H1 (cell line): ENCODE measurements around the gene CDH7. TPM values are rescaled to one million over a fixed set of nuclear protein-coding genes. Genes with fewer than 3 reads are reported as not detected.

ENCODE experiments used
- CTCF ChIA-PET: fragments of 300-600 bp; sonication (Branson Sonifier 250); formaldehyde crosslinking; loops from one replicate; lab custom pipeline; 2021; ENCODE audit not compliant: partially characterized antibody; lab: Charles Lee
- POLR2A ChIA-PET: fragments of 300-600 bp; sonication (Branson Sonifier 250); formaldehyde crosslinking; loops from one replicate; lab custom pipeline; 2021; ENCODE audit warnings: inconsistent platforms; ENCODE audit not compliant: partially characterized antibody; lab: Charles Lee
- DNase-seq, 2 experiments: peaks; one replicate each; pipeline versions ENCODE4 v3.0.0 to v3.0.0-alpha.2; 2010 to 2022; ENCODE audit warnings: low spot score in 2 of 2, low read depth in 1 of 2, mixed read lengths in 1 of 2
- FAIRE-seq: peaks from 2 replicates; lab custom pipeline; 2011; peaks lifted over from hg19 to GRCh38; lab: Jason Lieb, UNC
- H2AFZ ChIP-seq: 2 replicates; pipeline ENCODE4 v1.8.1; 2012; ENCODE audit warnings: low read length, inconsistent platforms
- H2AK5ac ChIP-seq: 2 replicates; pipeline ENCODE4 v1.6.1; 2013; ENCODE audit warnings: low read depth, low read length
- H2BK120ac ChIP-seq: replicated peaks from 2 replicates; pipeline ENCODE3; 2013; ENCODE audit warnings: low read depth, low read length, inconsistent platforms
- H2BK12ac ChIP-seq: 2 replicates; pipeline ENCODE4 v1.6.1; 2013; ENCODE audit warnings: low read depth, low read length
- H2BK15ac ChIP-seq: 2 replicates; pipeline ENCODE4 v1.6.1; 2013; ENCODE audit warnings: low read length
- H2BK20ac ChIP-seq: 2 replicates; pipeline ENCODE4 v1.6.1; 2013; ENCODE audit warnings: low read length
- H2BK5ac ChIP-seq: 2 replicates; pipeline ENCODE4 v1.6.1; 2013; ENCODE audit warnings: low read depth, low read length
- H3K14ac ChIP-seq: 2 replicates; pipeline ENCODE4 v1.6.1; 2013; ENCODE audit warnings: inconsistent platforms; ENCODE audit not compliant: insufficient read length
- H3K18ac ChIP-seq: 2 replicates; pipeline ENCODE4 v1.6.1; 2013; ENCODE audit warnings: low read length; ENCODE audit errors: extremely low read depth
- H3K23ac ChIP-seq: 2 replicates; pipeline ENCODE4 v1.6.1; 2013; ENCODE audit warnings: inconsistent platforms; ENCODE audit not compliant: insufficient read length
- H3K23me2 ChIP-seq: 2 replicates; pipeline ENCODE4 v1.6.1; 2013; ENCODE audit warnings: low read depth, low read length
- H3K27ac ChIP-seq: 2 replicates; pipeline ENCODE4 v1.6.1; 2011; ENCODE audit warnings: low read depth, low read length, inconsistent platforms
- H3K27me3 ChIP-seq, 4 experiments: replicated peaks in 1 of 4; 1 replicate in 1 of 4; 2 replicates in 3 of 4; pipeline versions ENCODE4 v1.6.1 to v1.8.1; 2011 to 2013; ENCODE audit warnings: low read length in 3 of 4, mild to moderate bottlenecking in 3 of 4, inconsistent platforms in 2 of 4, mixed read lengths in 2 of 4, moderate library complexity in 1 of 4; ENCODE audit not compliant: control insufficient read depth in 3 of 4, insufficient read depth in 3 of 4; ENCODE audit errors: extremely low read depth in 1 of 4
- H3K36me3 ChIP-seq, 4 experiments: 2 replicates each; pipeline versions ENCODE4 v1.6.1 to v1.8.1; 2011 to 2013; ENCODE audit warnings: mild to moderate bottlenecking in 4 of 4, low read length in 3 of 4, moderate library complexity in 2 of 4, control low read depth in 1 of 4, inconsistent platforms in 1 of 4; ENCODE audit not compliant: insufficient read depth in 4 of 4, control insufficient read depth in 2 of 4
- H3K4ac ChIP-seq: replicated peaks from 2 replicates; pipeline ENCODE3; 2013; ENCODE audit warnings: low read length, low read depth, mixed read lengths, inconsistent platforms; ENCODE audit not compliant: insufficient read length
- H3K4me1 ChIP-seq, 4 experiments: replicated peaks in 1 of 4; 1 replicate in 1 of 4; 2 replicates in 3 of 4; pipeline versions ENCODE4 v1.6.1 to v1.8.1; 2011 to 2013; ENCODE audit warnings: low read length in 3 of 4, inconsistent platforms in 2 of 4, mixed read lengths in 1 of 4; ENCODE audit not compliant: insufficient read depth in 4 of 4, control insufficient read depth in 3 of 4
- H3K4me2 ChIP-seq, 2 experiments: 2 replicates each; pipeline versions ENCODE4 v1.6.1 to v1.8.1; 2011 to 2013; ENCODE audit warnings: low read depth in 2 of 2, low read length in 2 of 2, control low read depth in 1 of 2, inconsistent platforms in 1 of 2, mild to moderate bottlenecking in 1 of 2; ENCODE audit not compliant: insufficient read depth in 1 of 2
- H3K4me3 ChIP-seq, 4 experiments: fragments of 200-600, 300-600 bp in 1 of 4; sonication (generic), shearing (Covaris generic), sonication (Bioruptor Twin) in 1 of 4; 2 replicates each; pipeline versions ENCODE4 v1.5.1 to v1.8.1; 2011 to 2016; ENCODE audit warnings: low read length in 4 of 4, low read depth in 3 of 4, control low read depth in 2 of 4, inconsistent platforms in 2 of 4, mild to moderate bottlenecking in 2 of 4, mixed read lengths in 1 of 4, moderate library complexity in 1 of 4; ENCODE audit not compliant: insufficient read depth in 2 of 4; ENCODE audit errors: extremely low read depth in 1 of 4
- H3K56ac ChIP-seq: replicated peaks from 2 replicates; pipeline ENCODE3; 2013; ENCODE audit warnings: low read depth, mild to moderate bottlenecking, mixed read lengths, low read length, inconsistent platforms; ENCODE audit not compliant: insufficient read length
- H3K79me1 ChIP-seq: 2 replicates; pipeline ENCODE4 v1.6.1; 2013; ENCODE audit warnings: low read depth, low read length, control low read depth
- H3K79me2 ChIP-seq, 2 experiments: 2 replicates each; pipeline versions ENCODE4 v1.6.1 to v1.8.1; 2012 to 2013; ENCODE audit warnings: low read length in 2 of 2, mild to moderate bottlenecking in 2 of 2, inconsistent platforms in 1 of 2; ENCODE audit not compliant: insufficient read depth in 2 of 2, control insufficient read depth in 1 of 2
- H3K9ac ChIP-seq, 4 experiments: replicated peaks in 1 of 4; 1 replicate in 1 of 4; 2 replicates in 3 of 4; pipeline versions ENCODE4 v1.6.1 to v1.8.1; 2011 to 2013; ENCODE audit warnings: low read depth in 3 of 4, low read length in 3 of 4, control low read depth in 2 of 4, mild to moderate bottlenecking in 2 of 4, moderate library complexity in 2 of 4, inconsistent platforms in 1 of 4; ENCODE audit errors: extremely low read depth in 1 of 4
- H3K9me3 ChIP-seq, 2 experiments: 2 replicates each; pipeline versions ENCODE4 v1.6.1 to v1.8.1; 2012 to 2013; ENCODE audit warnings: mild to moderate bottlenecking in 2 of 2, moderate library complexity in 2 of 2, control low read depth in 1 of 2, inconsistent platforms in 1 of 2, low read depth in 1 of 2, low read length in 1 of 2, mixed read lengths in 1 of 2; ENCODE audit not compliant: insufficient read depth in 2 of 2
- H4K20me1 ChIP-seq, 2 experiments: replicated peaks in 1 of 2; 2 replicates each; pipeline versions ENCODE3 to v1.8.1; 2011 to 2013; ENCODE audit warnings: inconsistent platforms in 2 of 2, low read length in 2 of 2, mild to moderate bottlenecking in 1 of 2; ENCODE audit not compliant: insufficient read depth in 2 of 2, control insufficient read depth in 1 of 2
- H4K5ac ChIP-seq: 2 replicates; pipeline ENCODE4 v1.6.1; 2013; ENCODE audit warnings: low read length, low read depth, mixed read lengths, inconsistent platforms; ENCODE audit not compliant: insufficient read length
- H4K8ac ChIP-seq: 2 replicates; pipeline ENCODE4 v1.8.0; 2013; ENCODE audit warnings: mild to moderate bottlenecking, moderate library complexity, low read length, inconsistent platforms; ENCODE audit not compliant: insufficient read depth; ENCODE audit errors: extremely low read depth
- H4K91ac ChIP-seq: replicated peaks from 2 replicates; pipeline ENCODE3; 2013; ENCODE audit warnings: low read length, mixed read lengths, inconsistent platforms; ENCODE audit not compliant: insufficient read length
- BACH1 ChIP-seq: IDR thresholded peaks from 2 replicates; pipeline ENCODE4 v1.6.1; 2012; ENCODE audit warnings: low read length, improper control_type of control experiment
- CEBPB ChIP-seq: IDR thresholded peaks from 2 replicates; pipeline ENCODE4 v1.6.1; 2012; ENCODE audit warnings: low read depth, low read length
- FOSL1 ChIP-seq: IDR thresholded peaks from 2 replicates; pipeline ENCODE4 v1.6.1; 2011; ENCODE audit warnings: mild to moderate bottlenecking, low read depth, low read length, moderate library complexity; ENCODE audit not compliant: insufficient read depth
- JUN ChIP-seq: IDR thresholded peaks from 2 replicates; pipeline ENCODE4 v1.6.1; 2011; ENCODE audit warnings: low read depth, mild to moderate bottlenecking, improper control_type of control experiment, low read length
- NRF1 ChIP-seq: IDR thresholded peaks from 2 replicates; pipeline ENCODE4 v1.6.1; 2011; ENCODE audit warnings: mild to moderate bottlenecking, low read depth, low read length, improper control_type of control experiment
- POLR2A ChIP-seq, 2 experiments: IDR thresholded peaks; 1 replicate in 1 of 2; 2 replicates in 1 of 2; pipeline ENCODE4 v1.6.1; 2011; ENCODE audit warnings: low read depth in 2 of 2, low read length in 2 of 2, mild to moderate bottlenecking in 2 of 2; ENCODE audit errors: control extremely low read depth in 1 of 2
- SIX5 ChIP-seq: IDR thresholded peaks from 2 replicates; pipeline ENCODE4 v1.6.1; 2011; ENCODE audit warnings: mild to moderate bottlenecking, low read depth, low read length
- SRF ChIP-seq: IDR thresholded peaks from 2 replicates; pipeline ENCODE4 v1.6.1; 2011; ENCODE audit warnings: mild to moderate bottlenecking, low read depth, low read length, moderate library complexity
- WGBS, 2 experiments: shearing (Covaris generic) in 1 of 2; methylation state at CpG; one replicate each; pipeline versions ENCODE4 v1.1.6 to v1.1.7; 2013 to 2015; ENCODE audit warnings: low lambda C conversion rate in 2 of 2, mixed read lengths in 2 of 2, inconsistent platforms in 1 of 2, low coverage in 1 of 2, missing lambda C conversion rate in 1 of 2; ENCODE audit not compliant: insufficient replicate concordance in 2 of 2, insufficient coverage in 1 of 2, insufficient read length in 1 of 2; ENCODE audit errors: extremely low coverage in 1 of 2, missing lambda C conversion rate in 1 of 2; 5-methylcytosine and 5-hydroxymethylcytosine counted together
- polyA plus RNA-seq, 7 experiments: library from polyadenylated mRNA; depleted of rRNA in 3 of 7; stranded (reverse) in 5 of 7; unstranded in 2 of 7; fragments of >200 nt in 5 of 7; fragments of 200-250 nt in 2 of 7; gene quantifications; 1 replicate in 5 of 7; 2 replicates in 1 of 7; 4 replicates in 1 of 7; pipeline versions ENCODE4 v1.2.1 to v1.2.3, GENCODE V29; 2011 to 2013; ENCODE audit warnings: missing spikeins in 2 of 7, mixed read lengths in 2 of 7
- total RNA-seq: library from RNA; stranded (reverse); fragmentation: NEBNext Ultra II Directional; extraction: Animal tissue kit (Norgen Biotek cat#: 25700); gene quantifications from 2 replicates; pipeline ENCODE4 v1.2.1, GENCODE V29; 2021

CDH7 gene
- total and polyA plus RNA-seq, 2 of the 8 experiments (the other 6 are each of a cell fraction or from before 2014, with no cell fraction given), result 1.00 to 1.5 TPM

DNA sequence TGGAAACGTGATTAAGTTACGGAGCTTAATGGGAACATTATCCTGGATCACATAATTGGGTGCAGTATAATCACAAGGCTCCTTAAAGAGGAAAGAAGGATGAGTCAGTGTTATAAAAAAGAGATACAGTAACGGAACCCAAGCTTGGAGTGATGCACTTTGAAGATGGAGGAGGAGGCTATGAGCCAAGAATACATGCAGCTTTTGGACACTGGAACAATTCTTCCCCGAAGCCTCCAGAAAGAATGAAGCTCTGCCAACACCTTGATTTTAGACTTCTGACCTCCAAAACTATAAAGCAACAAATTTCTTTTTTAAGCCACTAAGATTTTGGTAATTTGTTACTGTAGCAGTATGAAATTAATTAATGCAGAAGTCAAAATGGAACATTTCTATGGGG lies 85.1 kb downstream of the CDH7 start:
- H2BK12ac ChIP-seq, result no peak overlapping the region
- H3K79me2 ChIP-seq, result no peaks in the 10 kb centered on the region
- CTCF ChIA-PET, result no interaction called here
- H4K91ac ChIP-seq, result no peak overlapping the region
- no peaks in the 10 kb centered on the region for H3K27me3 ChIP-seq
- no peak overlapping the region for H3K4ac ChIP-seq
- TF ChIP-seq CEBPB, result no peak
- TF ChIP-seq FOSL1, result no peak
- no peak for TF ChIP-seq NRF1
- TF ChIP-seq JUN, result no peak
- no peak for TF ChIP-seq SRF
- TF ChIP-seq POLR2A (IDR thresholded peaks at IDR 0.05; ENCODE audit: control extremely low read depth in 1 of 2, low read depth in 2 of 2, low read length in 2 of 2), result no peak
- no peak for TF ChIP-seq BACH1
- no peak for TF ChIP-seq SIX5
- TF ChIP-seq, all 59 proteins: peak for 0
- Histone ChIP-seq H3K79me1 (no peaks in the 10 kb centered on the region), H2BK20ac (no peak overlapping the region), H3K23me2 (no peaks in the 10 kb centered on the region), H3K27ac (no peak overlapping the region), H2BK15ac (no peak overlapping the region), H3K18ac (no peak overlapping the region), H4K8ac (no peak overlapping the region), H3K4me3 (no peak overlapping the region), H2BK120ac (no peak overlapping the region), H2BK5ac (no peak overlapping the region), H4K5ac (no peak overlapping the region), H4K20me1 (no peaks in the 10 kb centered on the region), H3K9ac (no peak overlapping the region), H3K23ac (no peak overlapping the region), H3K9me3 (no peaks in the 10 kb centered on the region), H3K4me2 (no peak overlapping the region), H2AK5ac (no peak overlapping the region), H2AFZ (no peak overlapping the region), H3K36me3 (no peaks in the 10 kb centered on the region), H3K14ac (no peak overlapping the region), H3K56ac (no peak overlapping the region), H3K4me1 (no peaks in the 10 kb centered on the region)
- no peak for FAIRE-seq
- POLR2A ChIA-PET, result no interaction called here
- DNase-seq, result no peak
- WGBS, 2 experiments, result 97% methylated on average over 4 of the region's 4 CpGs; no CpG with 5 or more reads in 1 of the 2 experiments
